GM23338 (cell line): ENCODE data around the gene MFSD8. TPM values are rescaled to one million over a fixed set of nuclear protein-coding genes. Genes with fewer than 3 reads are reported as not detected.

Experiments used
- ATAC-seq: fragments of 200-7000 bp; cut with Tn5 transposase; 3 replicates; pipeline ENCODE4 v1.9.1; 2020
- DNase-seq: peaks from one replicate; pipeline ENCODE4 v3.0.0-alpha.2; 2015; ENCODE audit warnings: low spot score
- H2AFZ ChIP-seq: fragments of 200-600 bp; sonication (generic); 2 replicates; pipeline ENCODE4 v1.8.0; 2016; ENCODE audit warnings: antibody characterized with exemption, mild to moderate bottlenecking, moderate library complexity
- H3F3A ChIP-seq: fragments of 200-600 bp; sonication (generic); replicated peaks from 2 replicates; pipeline ENCODE4 v1.8.0; 2017; ENCODE audit warnings: antibody characterized with exemption, mixed run types, low read depth
- H3K27ac ChIP-seq: fragments of 200-600 bp; sonication (generic); 2 replicates; pipeline ENCODE4 v1.6.1; 2016; ENCODE audit warnings: low read depth
- H3K27me3 ChIP-seq: fragments of 200-600 bp; sonication (generic); 2 replicates; pipeline ENCODE4 v1.8.0; 2016; ENCODE audit warnings: mild to moderate bottlenecking, mixed run types, moderate library complexity; ENCODE audit not compliant: insufficient read depth
- H3K36me3 ChIP-seq: fragments of 200-600 bp; sonication (generic); 2 replicates; pipeline ENCODE4 v1.8.0; 2016; ENCODE audit warnings: mild to moderate bottlenecking; ENCODE audit not compliant: insufficient read depth
- H3K4me1 ChIP-seq: fragments of 200-600 bp; sonication (generic); 2 replicates; pipeline ENCODE4 v1.8.0; 2016; ENCODE audit warnings: mild to moderate bottlenecking, moderate library complexity; ENCODE audit not compliant: insufficient read depth
- H3K4me2 ChIP-seq: fragments of 200-600 bp; sonication (generic); 2 replicates; pipeline ENCODE4 v1.7.1; 2017; ENCODE audit warnings: mixed run types
- H3K4me3 ChIP-seq: fragments of 200-600 bp; sonication (generic); 2 replicates; pipeline ENCODE4 v1.6.1; 2016; ENCODE audit warnings: mixed run types
- H3K79me2 ChIP-seq: fragments of 200-600 bp; sonication (generic); replicated peaks from 2 replicates; pipeline ENCODE4 v1.8.0; 2017; ENCODE audit warnings: mild to moderate bottlenecking; ENCODE audit not compliant: insufficient read depth
- H3K9me2 ChIP-seq: fragments of 200-600 bp; sonication (generic); 2 replicates; pipeline ENCODE4 v1.8.0; 2017; ENCODE audit not compliant: insufficient read depth
- H4K20me1 ChIP-seq: fragments of 200-600 bp; sonication (generic); replicated peaks from 2 replicates; pipeline ENCODE4 v1.8.0; 2017; ENCODE audit warnings: mild to moderate bottlenecking; ENCODE audit not compliant: insufficient read depth
- H3K27ac Mint-ChIP-seq: 2 replicates; pipeline ENCODE4 v1.8.0; 2020; ENCODE audit warnings: inconsistent platforms, mild to moderate bottlenecking, moderate library complexity, mixed read lengths
- H3K27me3 Mint-ChIP-seq: 3 replicates; pipeline ENCODE4 v1.8.0; 2022; ENCODE audit warnings: low read depth, mild to moderate bottlenecking, moderate library complexity, mixed read lengths, inconsistent platforms; ENCODE audit not compliant: insufficient read depth, poor library complexity
- H3K36me3 Mint-ChIP-seq: 3 replicates; pipeline ENCODE4 v1.8.0; 2021; ENCODE audit warnings: low read depth, mild to moderate bottlenecking, inconsistent platforms, moderate library complexity, mixed read lengths
- H3K4me1 Mint-ChIP-seq: 3 replicates; pipeline ENCODE4 v1.8.0; 2020; ENCODE audit warnings: mild to moderate bottlenecking, inconsistent platforms, mixed read lengths
- H3K4me3 Mint-ChIP-seq: 3 replicates; pipeline ENCODE4 v1.8.0; 2021; ENCODE audit warnings: moderate library complexity, mild to moderate bottlenecking, inconsistent platforms, mixed read lengths
- H3K9me3 Mint-ChIP-seq: 3 replicates; pipeline ENCODE4 v1.8.0; 2020; ENCODE audit warnings: moderate library complexity, mild to moderate bottlenecking, inconsistent platforms, mixed read lengths
- CREB1 ChIP-seq: fragments of 250-450 bp; sonication (Bioruptor Pico); IDR thresholded peaks from 2 replicates; pipeline ENCODE4 v1.5.0; 2020; ENCODE audit warnings: low read depth, mild to moderate bottlenecking, moderate library complexity
- CTCF ChIP-seq, 2 experiments: fragments of 200-600 bp in 1 of 2; sonication (generic) in 1 of 2; conservative IDR thresholded peaks; 2 replicates each; pipeline versions ENCODE4 v1.5.1 to v1.6.1; 2016 to 2017; ENCODE audit warnings: antibody characterized with exemption in 2 of 2, low read depth in 2 of 2, mild to moderate bottlenecking in 2 of 2, moderate library complexity in 1 of 2
- ETS1 ChIP-seq: IDR thresholded peaks from 2 replicates; pipeline ENCODE4 v1.6.1; 2016; ENCODE audit warnings: antibody characterized with exemption
- EZH2 ChIP-seq: fragments of 200-600 bp; sonication (generic); IDR thresholded peaks from one replicate; pipeline ENCODE4 v1.8.0; 2017; ENCODE audit warnings: antibody characterized with exemption, mild to moderate bottlenecking, low read depth; ENCODE audit not compliant: unreplicated experiment
- EZH2phosphoT487 ChIP-seq: fragments of 200-600 bp; sonication (generic); IDR thresholded peaks from one replicate; pipeline ENCODE4 v1.8.1; 2018; ENCODE audit warnings: antibody characterized with exemption; ENCODE audit not compliant: unreplicated experiment
- JUNB ChIP-seq: IDR thresholded peaks from one replicate; pipeline ENCODE4 v1.6.1; 2016; ENCODE audit warnings: antibody characterized with exemption; ENCODE audit not compliant: unreplicated experiment
- NANOG ChIP-seq: IDR thresholded peaks from 2 replicates; pipeline ENCODE4 v1.6.1; 2016; ENCODE audit warnings: antibody characterized with exemption, borderline replicate concordance
- POLR2AphosphoS5 ChIP-seq: IDR thresholded peaks from 2 replicates; pipeline ENCODE4 v1.6.1; 2016; ENCODE audit warnings: antibody characterized with exemption, low read depth
- REST ChIP-seq: IDR thresholded peaks from one replicate; pipeline ENCODE4 v1.6.1; 2018; ENCODE audit warnings: antibody characterized with exemption; ENCODE audit not compliant: unreplicated experiment
- STAT1 ChIP-seq: IDR thresholded peaks from one replicate; pipeline ENCODE4 v1.6.1; 2016; ENCODE audit warnings: antibody characterized with exemption; ENCODE audit not compliant: unreplicated experiment
- ZNF114 ChIP-seq: fragments of 250-450 bp; sonication (Bioruptor Pico); IDR thresholded peaks from 2 replicates; pipeline ENCODE4 v1.5.0; 2020; ENCODE audit warnings: mild to moderate bottlenecking, moderate library complexity
- ZNF331 ChIP-seq: fragments of 250-450 bp; sonication (Bioruptor Pico); IDR thresholded peaks from 2 replicates; pipeline ENCODE4 v1.5.0; 2020; ENCODE audit warnings: low read depth, mild to moderate bottlenecking, moderate library complexity
- ZNF462 ChIP-seq: fragments of 250-450 bp; sonication (Bioruptor Pico); IDR thresholded peaks from 2 replicates; pipeline ENCODE4 v1.5.0; 2020; ENCODE audit warnings: mild to moderate bottlenecking, moderate library complexity
- polyA plus RNA-seq: library from polyadenylated mRNA; unstranded; fragments of >200 nt; fragmentation: Nextera tagmentation; extraction: Ambion mirVana; gene quantifications from 2 replicates; pipeline ENCODE4 v1.2.1, GENCODE V29; 2016
- total RNA-seq: library from RNA; depleted of rRNA; stranded (reverse); fragments of >200 nt; shearing (Covaris generic); gene quantifications from 2 replicates; pipeline ENCODE4 v1.2.3, GENCODE V29; 2014

Gene MFSD8
- total and polyA plus RNA-seq, 2 experiments from 2014 or later, result 23.6 to 24.0 TPM

GRCh38 chr4:127888559-127888958 is 76.4 kb downstream of the MFSD8 start:
- Mint-ChIP-seq H3K4me1 (no peaks in the 10 kb centered on the region), H3K27ac (no peak overlapping the region), H3K36me3 (peaks cover 75% of the 10 kb centered on the region), H3K4me3 (no peak overlapping the region), H3K27me3 (no peaks in the 10 kb centered on the region), H3K9me3 (no peaks in the 10 kb centered on the region)
- H3K4me1 ChIP-seq, result no peaks in the 10 kb centered on the region
- no peak overlapping the region for H3K27ac ChIP-seq
- no peaks in the 10 kb centered on the region for H3K9me2 ChIP-seq
- peaks cover 25% of the 10 kb centered on the region; the same call in 1 of the 2 replicates for H3K79me2 ChIP-seq
- no peak overlapping the region for H2AFZ ChIP-seq
- H3F3A ChIP-seq, result no peaks in the 10 kb centered on the region
- H3K4me3 ChIP-seq, result no peak overlapping the region
- ATAC-seq (no peak), DNase-seq (no peak)
- no peak for TF ChIP-seq ZNF462
- no peak for TF ChIP-seq ZNF114 (CRISPR knock-in tag)
- no peak for TF ChIP-seq EZH2phosphoT487
- TF ChIP-seq ETS1, result no peak
- TF ChIP-seq REST, result no peak
- TF ChIP-seq CREB1 (CRISPR knock-in tag), result no peak
- TF ChIP-seq POLR2AphosphoS5, result no peak
- no peak for TF ChIP-seq CTCF (conservative IDR thresholded peaks at IDR 0.05; ENCODE audit: low read depth in 2 of 2)
- TF ChIP-seq NANOG, result no peak
- no peak for TF ChIP-seq ZNF331 (CRISPR knock-in tag)
- TF ChIP-seq STAT1, result no peak
- TF ChIP-seq JUNB, result no peak
- TF ChIP-seq EZH2, result no peak
- H4K20me1 ChIP-seq, result no peaks in the 10 kb centered on the region
- peaks cover 78% of the 10 kb centered on the region for H3K36me3 ChIP-seq
- no peak overlapping the region for H3K4me2 ChIP-seq
- no peaks in the 10 kb centered on the region for H3K27me3 ChIP-seq
